Astrocyte (in vitro differentiated cells and primary cell): Measurements from ENCODE around the gene LMO1. TPM values are rescaled to one million over a fixed set of nuclear protein-coding genes. Genes with fewer than 3 reads are reported as not detected.

Experiments used
- DNase-seq: peaks from one replicate; pipeline ENCODE4 v3.0.0-alpha.2; 2010; ENCODE audit warnings: low read depth
- FAIRE-seq: peaks from 2 replicates; lab custom pipeline; 2011; peaks lifted over from hg19 to GRCh38; lab: Jason Lieb, UNC
- H2AFZ ChIP-seq: 2 replicates; pipeline ENCODE4 v1.6.0; 2012; ENCODE audit warnings: low read depth, low read length, inconsistent platforms
- H3K27ac ChIP-seq: 2 replicates; pipeline ENCODE4 v1.5.1; 2011; ENCODE audit warnings: low read depth, low read length, inconsistent platforms
- H3K27me3 ChIP-seq: 2 replicates; pipeline ENCODE4 v1.6.0; 2011; ENCODE audit warnings: low read length, inconsistent platforms; ENCODE audit not compliant: insufficient read depth
- H3K36me3 ChIP-seq: 2 replicates; pipeline ENCODE4 v1.5.1; 2011; ENCODE audit warnings: low read length, inconsistent platforms; ENCODE audit not compliant: insufficient read depth
- H3K4me1 ChIP-seq: 2 replicates; pipeline ENCODE4 v1.5.1; 2011; ENCODE audit warnings: low read length, inconsistent platforms; ENCODE audit not compliant: insufficient read depth
- H3K4me2 ChIP-seq: 2 replicates; pipeline ENCODE4 v1.6.0; 2012; ENCODE audit warnings: low read length, inconsistent platforms
- H3K4me3 ChIP-seq: 2 replicates; pipeline ENCODE4 v1.5.1; 2011; ENCODE audit warnings: low read depth, mild to moderate bottlenecking, low read length, inconsistent platforms; ENCODE audit not compliant: insufficient read depth
- H3K79me2 ChIP-seq: 2 replicates; pipeline ENCODE4 v1.6.0; 2012; ENCODE audit warnings: mild to moderate bottlenecking, low read length, inconsistent platforms; ENCODE audit not compliant: insufficient read depth
- H3K9ac ChIP-seq: 2 replicates; pipeline ENCODE4 v1.6.0; 2012; ENCODE audit warnings: mild to moderate bottlenecking, low read length, inconsistent platforms
- H3K9me3 ChIP-seq: 2 replicates; pipeline ENCODE4 v1.5.1; 2012; ENCODE audit warnings: low read depth, mild to moderate bottlenecking, low read length, inconsistent platforms; ENCODE audit not compliant: insufficient read depth
- H4K20me1 ChIP-seq: 2 replicates; pipeline ENCODE4 v1.6.0; 2012; ENCODE audit warnings: low read length, inconsistent platforms; ENCODE audit not compliant: insufficient read depth
- H3K27ac Mint-ChIP-seq: one replicate; pipeline ENCODE4 v1.8.0; 2021; ENCODE audit warnings: mild to moderate bottlenecking, mixed read lengths; ENCODE audit not compliant: unreplicated experiment
- H3K27me3 Mint-ChIP-seq: one replicate; pipeline ENCODE4 v1.8.0; 2021; ENCODE audit warnings: low read depth, mixed read lengths; ENCODE audit not compliant: unreplicated experiment
- H3K36me3 Mint-ChIP-seq: one replicate; pipeline ENCODE4 v1.8.0; 2021; ENCODE audit warnings: low read depth, mixed read lengths; ENCODE audit not compliant: unreplicated experiment
- H3K4me1 Mint-ChIP-seq: one replicate; pipeline ENCODE4 v1.8.0; 2021; ENCODE audit warnings: low read depth, mixed read lengths; ENCODE audit not compliant: unreplicated experiment
- H3K4me3 Mint-ChIP-seq: one replicate; pipeline ENCODE4 v1.8.0; 2021; ENCODE audit warnings: mild to moderate bottlenecking, moderate library complexity, mixed read lengths; ENCODE audit not compliant: unreplicated experiment
- H3K9me3 Mint-ChIP-seq: one replicate; pipeline ENCODE4 v1.8.0; 2021; ENCODE audit warnings: mild to moderate bottlenecking, mixed read lengths; ENCODE audit not compliant: unreplicated experiment
- EZH2 ChIP-seq: IDR thresholded peaks from 2 replicates; pipeline ENCODE4 v1.6.1; 2012; ENCODE audit warnings: mild to moderate bottlenecking, low read length, inconsistent platforms; ENCODE audit not compliant: insufficient read depth
- total RNA-seq: library from RNA; stranded (reverse); gene quantifications from 2 replicates; pipeline ENCODE4 v1.2.1, GENCODE V29; 2021
- TF ChIP-seq, protein P1 (sequence below): IDR thresholded peaks from 2 replicates; pipeline ENCODE4 v1.5.1; 2011; ENCODE audit warnings: low read depth, mild to moderate bottlenecking, inconsistent platforms, low read length, moderate library complexity; ENCODE audit not compliant: insufficient read depth

LMO1 gene
- total RNA-seq, 1 donor from 2014 or later = 1.5 TPM

- Histone ChIP-seq H3K4me2 (no peak overlapping the region), H4K20me1 (no peaks in the 10 kb centered on the region), H2AFZ (no peak overlapping the region), H3K27me3 (no peaks in the 10 kb centered on the region), H3K36me3 (no peaks in the 10 kb centered on the region), H3K4me3 (no peak overlapping the region), H3K4me1 (no peaks in the 10 kb centered on the region), H3K27ac (no peak overlapping the region), H3K9ac (no peak overlapping the region), H3K9me3 (no peaks in the 10 kb centered on the region), H3K79me2 (no peaks in the 10 kb centered on the region)
- Mint-ChIP-seq H3K4me3 (no peak overlapping the region), H3K36me3 (no peaks in the 10 kb centered on the region), H3K27me3 (peaks cover 54% of the 10 kb centered on the region), H3K27ac (no peak overlapping the region), H3K9me3 (no peaks in the 10 kb centered on the region), H3K4me1 (peaks cover 24% of the 10 kb centered on the region)
- TF ChIP-seq, protein P1, sequence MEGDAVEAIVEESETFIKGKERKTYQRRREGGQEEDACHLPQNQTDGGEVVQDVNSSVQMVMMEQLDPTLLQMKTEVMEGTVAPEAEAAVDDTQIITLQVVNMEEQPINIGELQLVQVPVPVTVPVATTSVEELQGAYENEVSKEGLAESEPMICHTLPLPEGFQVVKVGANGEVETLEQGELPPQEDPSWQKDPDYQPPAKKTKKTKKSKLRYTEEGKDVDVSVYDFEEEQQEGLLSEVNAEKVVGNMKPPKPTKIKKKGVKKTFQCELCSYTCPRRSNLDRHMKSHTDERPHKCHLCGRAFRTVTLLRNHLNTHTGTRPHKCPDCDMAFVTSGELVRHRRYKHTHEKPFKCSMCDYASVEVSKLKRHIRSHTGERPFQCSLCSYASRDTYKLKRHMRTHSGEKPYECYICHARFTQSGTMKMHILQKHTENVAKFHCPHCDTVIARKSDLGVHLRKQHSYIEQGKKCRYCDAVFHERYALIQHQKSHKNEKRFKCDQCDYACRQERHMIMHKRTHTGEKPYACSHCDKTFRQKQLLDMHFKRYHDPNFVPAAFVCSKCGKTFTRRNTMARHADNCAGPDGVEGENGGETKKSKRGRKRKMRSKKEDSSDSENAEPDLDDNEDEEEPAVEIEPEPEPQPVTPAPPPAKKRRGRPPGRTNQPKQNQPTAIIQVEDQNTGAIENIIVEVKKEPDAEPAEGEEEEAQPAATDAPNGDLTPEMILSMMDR = no peak
- no peak for TF ChIP-seq EZH2
- DNase-seq = no peak
- FAIRE-seq = no peak
Measured at GRCh38 chr11:8221917-8222495, 41.7 kb downstream of the LMO1 start.

DNA sequence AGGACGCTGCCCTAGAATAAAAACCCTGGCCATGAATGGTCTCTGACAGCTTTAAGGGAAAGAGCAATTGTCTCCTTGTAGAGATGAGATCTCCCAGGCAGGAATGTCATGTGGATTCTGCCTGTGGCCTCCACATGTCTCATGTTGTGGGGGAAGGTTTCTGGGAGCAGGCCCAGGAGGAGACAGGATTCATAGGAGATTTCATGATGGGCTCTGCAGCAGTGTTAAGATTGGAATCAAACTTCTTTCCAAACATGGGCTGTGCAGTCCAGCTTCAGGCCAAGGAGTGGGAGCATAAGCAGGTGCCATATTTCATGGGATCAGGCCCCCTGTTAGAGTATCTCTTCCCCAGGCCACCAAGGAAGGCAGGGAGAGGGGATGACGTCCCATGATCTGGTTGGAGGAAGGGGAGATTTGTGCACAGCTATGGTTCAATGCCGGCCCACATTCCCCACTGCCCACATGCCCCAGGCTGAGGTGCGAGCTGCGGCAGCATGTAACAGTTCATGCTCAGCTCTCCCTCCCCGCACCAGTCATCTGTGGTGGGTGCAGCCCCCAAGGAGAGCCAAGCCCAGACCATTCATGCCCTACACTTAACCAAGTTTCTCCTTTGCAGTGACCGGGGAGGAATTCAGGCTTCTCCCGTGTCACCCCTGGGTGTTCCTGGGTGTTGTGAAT, 42.5 kb downstream of the LMO1 start:
- Histone ChIP-seq H3K9me3 (no peaks in the 10 kb centered on the region), H3K79me2 (no peaks in the 10 kb centered on the region), H4K20me1 (no peaks in the 10 kb centered on the region), H3K36me3 (no peaks in the 10 kb centered on the region), H3K4me2 (no peak overlapping the region), H3K9ac (no peak overlapping the region), H2AFZ (no peak overlapping the region), H3K27ac (no peak overlapping the region), H3K27me3 (no peaks in the 10 kb centered on the region), H3K4me3 (no peak overlapping the region), H3K4me1 (no peaks in the 10 kb centered on the region)
- no peak overlapping the region for H3K4me3 Mint-ChIP-seq
- H3K4me1 Mint-ChIP-seq = peaks cover 24% of the 10 kb centered on the region
- peaks cover 55% of the 10 kb centered on the region for H3K27me3 Mint-ChIP-seq
- TF ChIP-seq EZH2 = no peak
- TF ChIP-seq, protein P1 = no peak
- no peak for DNase-seq
- H3K9me3 Mint-ChIP-seq = no peaks in the 10 kb centered on the region
- no peak overlapping the region for H3K27ac Mint-ChIP-seq
- H3K36me3 Mint-ChIP-seq = no peaks in the 10 kb centered on the region
- no peak for FAIRE-seq
